A172 (cell line): Measurements from ENCODE around the gene STIM1. TPM values are rescaled to one million over a fixed set of nuclear protein-coding genes. Genes with fewer than 3 reads are reported as not detected.
A peak's percentile ranks its signal among the peaks of the same experiment; 100 is the strongest.
"Not testable (repeated sequence)": the region's sequence is repeated elsewhere in the genome, so short reads cannot be mapped to it uniquely, and the experiment has no call there.

Experiments
- DNase-seq: peaks from one replicate; pipeline ENCODE4 v3.0.0-alpha.2; 2015; ENCODE audit warnings: low spot score
- total RNA-seq: library from RNA; depleted of rRNA; stranded (reverse); fragments of >200 nt; shearing (Covaris generic); gene quantifications from 2 replicates; pipeline ENCODE4 v1.2.3, GENCODE V29; 2014; rRNA removed

Gene STIM1
- total RNA-seq, 1 experiment from 2014 or later, result 23.6 TPM

- no peak for DNase-seq
Observed at GRCh38 chr11:4105916-4106315, 250.5 kb downstream of the STIM1 start.

- DNase-seq, result no peak
Observed at GRCh38 chr11:4111834-4112233, 256.4 kb downstream of the STIM1 start.

- DNase-seq, result no peak
Observed at GRCh38 chr11:4115128-4115527, 259.7 kb downstream of the STIM1 start.

GRCh38 chr11:4118107-4118506 lies 262.6 kb downstream of the STIM1 start:
- no peak for DNase-seq

- DNase-seq, result no peak
Observed at GRCh38 chr11:4123218-4123617, 267.8 kb downstream of the STIM1 start.

GRCh38 chr11:4125141-4125540 lies 269.7 kb downstream of the STIM1 start:
- peak; percentile 21 for DNase-seq

- DNase-seq, result no peak
Observed at GRCh38 chr11:4127357-4127756, 271.9 kb downstream of the STIM1 start.

- DNase-seq, result not testable (repeated sequence)
Observed at GRCh38 chr11:4130219-4130618, 274.8 kb downstream of the STIM1 start.

GRCh38 chr11:4134806-4135205 lies 279.3 kb downstream of the STIM1 start:
- DNase-seq, result peak; percentile 85

GRCh38 chr11:4138497-4138896 lies 283.0 kb downstream of the STIM1 start:
- DNase-seq, result no peak

GRCh38 chr11:4140067-4140636 lies 284.7 kb downstream of the STIM1 start:
- DNase-seq, result no peak

Other genes starting within 250 kb of the STIM1 start
- gene ART5, start 213.7 kb upstream of the STIM1 start, total RNA-seq, result 0.31 TPM in 1 of 2 replicates, not detected in the other
- not detected in 2 replicates for gene ART1, start 210.5 kb upstream of the STIM1 start, total RNA-seq
- 0.28 and 2.0 TPM in 2 replicates for gene CHRNA10, start 184.3 kb upstream of the STIM1 start, total RNA-seq
- 96.6 and 104 TPM in 2 replicates for gene NUP98, start 58.1 kb upstream of the STIM1 start, total RNA-seq
- gene PGAP2, start 47.1 kb upstream of the STIM1 start, total RNA-seq, result 15.4 and 16.6 TPM in 2 replicates
- gene RHOG, start 14.7 kb upstream of the STIM1 start, total RNA-seq, result 40.6 and 50.9 TPM in 2 replicates
- gene RRM1, start 239.1 kb downstream of the STIM1 start, total RNA-seq, result 251 and 260 TPM in 2 replicates